NCI-H69 (cell line): ENCODE measurements around the gene AEBP2.
A peak's percentile ranks its signal among the peaks of the same experiment; 100 is the strongest.
"Not testable (repeated sequence)": the region's sequence is repeated elsewhere in the genome, so short reads cannot be mapped to it uniquely, and the experiment has no call there.

Experiments
- DNase-seq: peaks from one replicate; lab custom pipeline; 2025; lab: John Stamatoyannopoulos, UW

Gene AEBP2

DNA sequence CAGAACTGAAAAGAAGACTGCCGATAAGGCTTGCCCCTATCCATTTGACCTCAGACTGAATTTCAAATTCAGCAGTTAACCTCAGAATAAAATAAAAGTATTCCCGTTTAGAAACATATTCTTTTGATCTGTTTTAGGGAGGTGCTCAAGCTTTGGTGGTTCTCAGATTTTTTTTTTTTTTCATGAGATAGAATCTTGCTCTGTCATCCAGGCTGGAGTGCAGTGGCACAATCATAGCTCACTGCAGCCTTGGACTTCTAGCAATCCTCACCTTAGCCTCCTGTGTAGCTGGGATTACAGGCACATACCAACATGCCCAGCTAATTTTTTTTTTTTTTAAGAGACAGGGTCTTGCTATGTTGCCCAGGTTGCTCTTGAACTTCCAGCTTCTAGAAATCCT, 15.5 kb downstream of the AEBP2 start:
- DNase-seq: no peak

DNA sequence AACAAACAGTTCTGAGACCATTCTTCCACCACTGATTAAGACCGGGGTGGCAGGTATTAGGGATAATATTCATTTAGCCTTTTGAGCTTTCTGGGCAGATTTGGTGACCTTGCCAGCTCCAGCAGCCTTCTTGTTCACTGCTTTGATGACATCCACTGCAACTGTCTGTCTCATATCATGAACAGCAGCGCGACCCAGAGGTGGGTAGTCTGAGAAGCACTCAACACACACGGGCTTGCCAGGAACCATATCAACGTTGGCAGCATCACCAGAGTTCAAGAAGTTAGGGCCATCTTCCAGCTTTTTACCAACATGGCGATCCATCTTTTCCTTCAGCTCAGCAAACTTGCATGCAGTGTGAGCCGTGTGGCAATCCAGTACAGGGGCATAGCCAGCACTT, 16.9 kb downstream of the AEBP2 start:
- DNase-seq: no peak

DNA sequence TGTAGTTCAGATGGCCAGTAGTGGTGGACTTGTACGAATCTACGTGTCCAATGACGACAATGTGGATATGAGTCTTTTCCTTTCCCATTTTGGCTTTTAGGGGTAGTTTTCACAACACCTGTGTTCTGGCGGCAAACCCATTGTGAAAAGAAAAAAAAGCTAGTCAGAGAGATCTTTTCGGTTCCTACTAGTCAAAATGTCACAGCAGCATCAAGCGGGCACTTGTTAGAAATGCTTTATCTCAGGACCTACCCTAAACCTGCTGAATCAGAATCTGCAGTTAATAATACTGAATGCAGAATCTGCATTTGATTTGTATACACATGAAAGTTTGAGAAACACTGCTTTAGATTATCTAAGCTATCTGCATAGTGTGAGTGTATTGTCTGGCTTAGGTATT, 18.3 kb downstream of the AEBP2 start:
- DNase-seq: no peak

DNA sequence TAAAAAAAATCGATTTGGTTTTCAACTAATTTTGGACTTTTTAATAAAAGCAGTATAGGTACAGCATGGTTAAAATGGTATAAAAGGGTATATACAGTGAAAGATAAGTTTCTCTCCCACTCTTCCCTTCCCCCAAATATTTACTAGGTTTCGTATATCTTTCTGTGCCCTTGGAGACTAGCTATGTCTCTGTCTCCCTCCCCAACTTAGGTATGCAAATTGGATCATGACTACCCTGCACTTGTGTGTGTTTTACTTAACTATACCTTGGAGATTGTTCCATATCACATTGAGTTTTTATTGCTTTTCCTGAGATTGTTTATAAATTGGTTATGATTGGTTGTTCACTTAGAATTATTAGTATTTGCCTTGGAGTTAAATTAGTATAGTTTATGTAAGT, 19.4 kb downstream of the AEBP2 start:
- no peak for DNase-seq

DNA sequence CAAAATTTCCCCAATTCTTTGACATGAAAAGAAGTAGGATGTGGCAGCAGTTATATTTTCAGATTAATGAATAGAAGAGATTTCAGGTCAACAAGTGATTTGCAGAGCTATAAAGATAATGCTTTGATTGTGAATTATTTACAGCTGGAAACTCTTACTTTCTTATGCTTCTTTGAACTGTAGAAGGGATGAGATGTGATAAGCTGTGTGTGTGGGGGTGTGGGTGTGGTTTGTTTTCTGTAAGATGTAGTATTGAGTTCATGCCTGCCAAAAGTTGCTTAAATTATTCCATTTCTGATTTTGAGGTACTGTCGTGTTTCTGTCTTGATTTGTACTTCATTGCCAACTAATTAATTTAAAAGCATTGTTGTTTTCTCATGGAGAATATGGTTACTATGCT, 22.7 kb downstream of the AEBP2 start:
- no peak for DNase-seq

DNA sequence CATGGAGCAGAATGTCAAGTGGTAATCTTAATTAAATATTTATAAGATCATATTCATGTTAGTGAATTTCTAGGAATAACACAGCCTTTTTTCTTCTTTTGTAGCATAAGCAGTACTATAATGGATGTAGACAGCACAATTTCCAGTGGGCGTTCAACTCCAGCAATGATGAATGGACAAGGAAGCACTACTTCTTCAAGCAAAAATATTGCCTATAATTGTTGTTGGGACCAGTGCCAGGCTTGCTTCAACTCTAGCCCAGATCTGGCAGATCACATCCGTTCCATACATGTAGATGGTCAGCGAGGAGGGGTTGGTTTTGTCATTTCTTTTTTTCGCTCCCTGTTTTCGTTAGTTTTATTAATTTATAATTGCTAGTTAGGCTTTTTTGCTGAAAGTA, 23.1 kb downstream of the AEBP2 start:
- peak; percentile 45 for DNase-seq

DNA sequence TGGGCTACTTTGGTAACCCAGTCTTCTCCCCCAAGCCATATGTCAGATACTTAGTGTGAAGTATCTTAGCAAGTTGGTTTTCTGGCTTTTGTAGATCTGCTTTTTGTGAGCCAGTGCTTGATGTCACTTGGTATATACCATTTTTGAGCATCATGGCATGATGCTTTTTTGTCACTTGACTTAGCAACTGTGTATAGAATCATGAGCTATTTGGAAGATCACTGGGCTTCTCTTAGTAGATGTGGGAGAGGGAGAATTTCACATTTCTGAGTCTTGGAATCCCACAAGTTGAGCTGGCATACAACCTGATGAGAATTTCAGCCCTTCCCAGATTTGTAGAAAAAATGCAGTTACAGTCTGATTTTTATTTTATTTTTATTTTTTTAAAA, 24.9 kb downstream of the AEBP2 start:
- no peak for DNase-seq

DNA sequence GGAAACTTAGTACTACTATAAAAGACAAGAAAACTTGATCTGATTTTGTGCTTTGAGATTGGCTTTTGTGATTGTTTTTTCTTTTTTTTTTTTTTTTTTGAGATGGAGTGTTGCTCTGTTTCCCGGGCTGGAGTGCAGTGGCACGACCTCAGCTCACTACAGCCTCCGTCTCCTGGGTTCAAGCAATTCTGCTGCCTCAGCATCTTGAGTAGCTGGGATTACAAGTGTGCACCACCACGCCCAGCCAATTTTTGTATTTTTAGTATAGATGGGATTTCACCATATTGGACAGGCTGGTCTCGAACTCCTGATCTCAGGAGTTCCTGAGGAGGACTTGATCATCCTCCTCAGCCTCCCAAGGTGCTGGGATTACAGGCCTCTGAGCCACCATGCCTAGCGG, 26.4 kb downstream of the AEBP2 start:
- no peak for DNase-seq

DNA sequence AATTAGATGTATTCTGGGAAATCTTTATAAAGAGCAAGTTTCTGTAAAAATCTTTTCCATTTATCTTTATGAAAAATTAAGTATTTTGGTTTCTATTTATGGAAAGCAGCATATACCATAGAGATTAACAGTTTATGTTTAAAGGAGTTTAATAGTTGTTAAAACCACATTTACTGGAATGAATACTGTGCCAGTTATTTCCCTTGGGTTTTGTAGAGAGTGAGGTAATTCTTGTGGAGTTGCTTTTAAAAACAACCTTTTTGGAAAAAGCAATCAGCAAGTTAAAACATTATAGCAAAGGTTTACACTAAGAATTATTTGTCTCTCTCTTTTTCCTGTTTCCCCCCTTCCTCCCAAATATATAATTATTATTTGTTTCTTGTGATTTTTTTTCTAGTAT, 34.9 kb downstream of the AEBP2 start:
- DNase-seq: no peak

DNA sequence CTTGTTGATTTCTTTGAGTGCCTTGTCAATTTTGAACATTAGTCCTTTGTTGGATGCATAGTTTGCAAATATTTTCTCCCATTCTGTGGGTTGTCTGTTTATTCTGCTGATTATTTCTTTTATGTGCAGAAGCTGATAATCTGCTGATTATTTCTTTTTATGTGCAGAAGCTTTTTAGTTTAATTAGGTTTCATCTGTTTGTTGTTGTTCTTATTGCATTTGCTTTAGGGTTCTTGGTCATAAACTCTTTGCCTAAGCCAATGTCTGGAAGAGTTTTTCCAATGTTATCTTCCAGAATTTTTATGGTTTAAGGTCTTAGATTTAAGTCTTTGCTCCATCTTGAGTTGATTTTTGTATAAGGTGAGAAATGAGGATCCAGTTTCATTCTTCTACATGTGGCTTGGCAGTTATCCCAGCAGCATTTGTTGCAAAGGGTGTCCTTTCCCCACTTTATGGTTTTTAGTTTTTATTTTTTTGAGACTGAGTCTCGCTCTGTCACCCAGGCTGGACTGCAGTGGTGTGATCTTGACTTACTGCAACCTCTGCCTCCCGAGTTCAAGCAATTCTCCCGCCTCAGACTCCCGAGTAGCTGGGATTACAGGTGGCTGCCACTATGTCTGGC, 36.7 kb downstream of the AEBP2 start:
- not testable (repeated sequence) for DNase-seq

DNA sequence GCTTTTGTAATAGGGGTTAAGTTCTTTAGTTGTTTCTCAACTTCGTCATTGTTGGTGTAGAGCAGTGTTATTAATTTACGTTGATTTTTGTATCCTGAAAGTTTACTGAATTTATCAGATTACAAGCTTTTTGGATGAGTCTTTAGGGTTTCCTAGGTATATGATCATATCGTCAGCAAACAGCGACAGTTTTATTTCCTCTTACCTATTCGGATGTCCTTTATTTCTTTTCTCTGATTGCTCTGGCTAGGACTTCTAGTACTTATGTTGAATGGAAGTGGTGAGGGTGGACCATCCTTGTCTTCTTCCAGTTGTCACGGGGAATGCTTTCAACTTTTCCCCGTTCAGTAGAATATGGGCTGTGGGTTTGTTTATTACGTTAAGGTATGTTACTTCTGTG, 37.8 kb downstream of the AEBP2 start:
- DNase-seq: no peak

DNA sequence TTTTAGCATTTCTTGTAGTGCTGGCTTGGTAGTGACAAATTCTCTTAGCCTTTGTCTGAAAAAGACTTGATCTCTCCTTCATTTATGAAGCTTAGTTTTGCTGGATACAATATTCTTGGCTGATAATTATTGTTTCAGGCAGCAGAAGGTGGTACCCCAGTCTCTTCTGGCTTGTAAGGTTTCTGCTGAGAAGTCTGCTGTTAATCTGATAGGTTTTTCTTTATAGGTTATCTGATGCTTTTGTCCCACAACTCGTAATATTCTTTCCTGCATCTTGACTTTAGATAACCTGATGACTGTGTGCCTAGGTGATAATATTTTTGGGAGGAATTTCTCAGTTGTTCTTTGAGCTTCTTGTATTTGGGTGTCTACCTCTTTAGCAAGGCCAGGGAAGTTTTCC, 41.2 kb downstream of the AEBP2 start:
- no peak for DNase-seq

DNA sequence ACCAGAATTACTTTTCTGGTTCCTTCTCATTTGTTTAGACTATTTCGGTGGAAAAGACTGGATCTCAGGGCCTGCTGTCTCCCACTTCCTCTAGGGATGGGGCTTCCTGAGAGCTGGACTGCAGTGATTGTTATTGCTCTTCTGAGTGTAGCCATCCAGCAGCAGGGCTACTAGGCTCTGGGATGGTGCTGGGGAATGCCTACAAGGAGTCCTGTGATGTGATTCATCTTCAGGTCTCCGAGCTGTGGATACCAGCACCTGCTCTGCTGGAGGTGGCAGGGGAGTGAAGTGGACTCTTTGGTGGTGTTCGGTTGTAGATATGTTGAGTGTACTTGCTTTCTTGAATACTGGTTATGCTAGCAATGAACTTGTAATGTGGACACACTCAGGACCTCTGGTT, 42.7 kb downstream of the AEBP2 start:
- DNase-seq: no peak

DNA sequence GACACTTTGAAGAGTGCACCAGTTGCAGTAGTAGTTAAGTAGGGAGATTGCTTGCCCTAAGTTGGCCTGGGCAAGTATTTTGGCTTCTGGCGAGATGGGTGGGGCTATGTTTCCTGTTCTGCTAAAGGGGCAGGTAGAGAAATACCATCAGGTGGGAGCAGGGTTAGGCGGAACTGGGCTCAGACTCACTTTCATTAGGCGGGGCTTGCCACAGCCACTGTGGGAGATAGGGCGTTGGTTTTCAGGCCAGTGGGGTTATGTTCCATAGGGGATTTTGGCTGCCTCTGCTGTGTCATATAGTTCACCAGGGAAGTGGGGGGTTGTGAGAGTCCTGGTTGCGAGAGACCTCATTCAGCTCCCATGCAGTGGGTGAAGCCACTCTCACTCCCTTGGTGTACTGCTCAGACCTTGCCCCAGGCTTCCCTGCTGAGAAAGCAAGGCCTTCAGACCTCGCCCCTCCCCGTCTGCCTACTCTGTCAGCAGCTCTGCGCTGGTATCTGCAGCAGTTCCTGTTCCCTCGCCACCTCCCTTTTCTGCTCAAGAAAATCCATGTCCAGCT, 43.3 kb downstream of the AEBP2 start:
- DNase-seq: no peak

DNA sequence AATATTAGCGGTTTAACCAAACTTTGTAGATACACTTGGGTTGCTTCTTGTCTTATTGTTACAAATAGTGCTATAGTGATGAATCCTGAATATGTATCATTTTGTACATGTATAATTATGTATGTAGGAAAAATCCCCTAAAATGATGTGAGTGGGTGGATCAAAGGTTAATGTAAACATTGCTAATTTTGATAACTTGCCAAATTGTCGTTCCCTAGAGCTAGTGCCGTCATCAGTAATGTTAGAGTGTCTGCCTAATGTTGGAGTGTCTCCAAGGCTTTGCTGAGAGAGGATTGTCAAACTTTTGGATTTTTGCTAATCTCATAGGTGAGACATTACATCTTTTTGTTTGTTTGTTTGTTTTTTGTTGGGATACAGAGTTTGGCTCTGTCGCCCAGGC, 44.4 kb downstream of the AEBP2 start:
- peak; percentile 25 for DNase-seq

DNA sequence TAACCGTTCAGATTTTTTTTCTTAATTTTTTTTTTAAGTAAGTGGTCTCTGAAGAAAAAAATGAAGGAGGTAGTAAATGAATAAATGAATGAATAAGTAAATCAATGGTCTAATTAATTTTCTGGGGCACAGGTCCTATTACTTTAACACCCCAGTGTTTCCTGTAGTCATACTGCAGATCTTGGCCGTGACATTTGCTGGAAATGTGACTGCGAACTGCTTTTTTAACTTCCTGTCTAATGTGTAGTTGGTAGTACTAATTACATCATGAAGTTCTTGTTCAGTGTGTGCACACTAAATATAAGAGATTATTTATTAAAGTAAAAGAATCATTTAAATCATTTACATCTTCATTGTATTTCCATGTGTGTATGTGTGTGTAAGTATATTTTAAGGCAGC, 45.4 kb downstream of the AEBP2 start:
- no peak for DNase-seq

DNA sequence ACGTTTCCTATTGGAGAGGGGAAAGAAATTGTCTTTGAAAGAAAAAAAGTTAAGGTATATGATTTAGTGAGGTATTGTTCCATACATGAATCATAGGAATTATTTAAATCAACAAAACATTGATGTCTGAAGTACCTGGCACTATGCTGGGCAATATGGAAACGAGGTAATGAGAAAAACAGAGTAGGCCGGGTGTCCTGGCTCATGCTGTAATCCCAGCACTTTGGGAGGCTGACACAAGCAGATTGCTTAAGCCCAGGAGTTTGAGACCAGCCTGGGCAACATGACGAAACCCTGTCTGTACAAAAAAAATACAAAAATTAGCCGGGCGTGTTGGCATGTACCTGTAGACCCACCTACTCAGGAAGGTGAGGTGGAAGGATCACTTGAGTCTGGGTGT, 45.9 kb downstream of the AEBP2 start:
- no peak for DNase-seq

DNA sequence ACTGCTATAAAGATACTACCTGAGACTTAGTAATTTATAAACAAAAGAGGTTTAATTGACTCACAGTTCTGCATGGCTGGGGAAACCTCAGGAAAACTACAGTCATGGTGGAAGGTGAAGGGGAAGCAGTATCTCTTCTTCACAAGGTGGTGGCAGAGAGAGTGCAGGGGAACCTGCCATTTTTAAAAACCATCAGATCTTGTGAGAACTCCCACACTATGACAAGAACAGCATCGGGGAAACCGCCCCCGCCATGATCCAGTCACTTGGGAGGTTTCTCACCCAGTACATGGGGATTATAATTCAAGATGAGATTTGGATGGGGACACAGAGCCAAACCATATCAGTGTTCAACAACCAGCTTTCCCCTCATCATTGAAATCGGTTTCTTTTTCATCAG, 49.9 kb downstream of the AEBP2 start:
- DNase-seq: no peak

DNA sequence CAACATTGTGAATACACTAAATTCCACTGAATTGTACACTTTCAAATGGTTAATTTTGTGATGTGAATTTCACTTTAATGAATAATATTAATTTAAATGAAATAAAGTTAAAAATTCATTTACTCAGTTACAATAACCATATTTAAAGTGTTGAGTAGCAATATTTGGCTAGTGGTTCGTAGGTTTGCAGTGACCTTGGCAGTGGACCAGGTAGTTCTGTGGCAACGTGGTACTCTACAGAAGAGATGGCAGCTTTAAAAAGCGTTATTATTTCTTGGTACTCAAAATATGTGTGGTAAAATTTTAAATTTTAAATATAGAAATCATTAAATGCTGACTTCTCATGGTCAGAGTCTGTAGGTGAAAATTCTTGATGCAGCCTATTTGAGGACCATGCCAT, 51.6 kb downstream of the AEBP2 start:
- no peak for DNase-seq

DNA sequence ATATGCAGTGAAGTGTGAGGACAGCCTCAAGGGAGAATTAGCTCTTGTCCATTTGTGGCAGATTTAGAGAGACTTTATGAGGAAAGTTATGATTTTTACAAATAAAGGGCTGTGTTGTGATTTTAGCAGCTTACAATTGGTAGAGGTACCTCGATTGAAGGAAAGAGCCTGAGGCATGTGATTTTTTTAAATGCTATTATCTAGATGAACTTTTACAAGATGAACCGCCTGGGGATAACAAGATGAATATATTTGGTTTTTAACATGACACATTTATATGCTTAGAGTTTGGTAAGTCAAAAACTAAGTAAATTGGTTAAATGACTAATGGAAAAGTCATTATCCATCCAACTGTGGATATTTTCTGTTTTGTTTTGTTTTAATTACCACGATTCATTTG, 52.6 kb downstream of the AEBP2 start:
- DNase-seq: no peak

DNA sequence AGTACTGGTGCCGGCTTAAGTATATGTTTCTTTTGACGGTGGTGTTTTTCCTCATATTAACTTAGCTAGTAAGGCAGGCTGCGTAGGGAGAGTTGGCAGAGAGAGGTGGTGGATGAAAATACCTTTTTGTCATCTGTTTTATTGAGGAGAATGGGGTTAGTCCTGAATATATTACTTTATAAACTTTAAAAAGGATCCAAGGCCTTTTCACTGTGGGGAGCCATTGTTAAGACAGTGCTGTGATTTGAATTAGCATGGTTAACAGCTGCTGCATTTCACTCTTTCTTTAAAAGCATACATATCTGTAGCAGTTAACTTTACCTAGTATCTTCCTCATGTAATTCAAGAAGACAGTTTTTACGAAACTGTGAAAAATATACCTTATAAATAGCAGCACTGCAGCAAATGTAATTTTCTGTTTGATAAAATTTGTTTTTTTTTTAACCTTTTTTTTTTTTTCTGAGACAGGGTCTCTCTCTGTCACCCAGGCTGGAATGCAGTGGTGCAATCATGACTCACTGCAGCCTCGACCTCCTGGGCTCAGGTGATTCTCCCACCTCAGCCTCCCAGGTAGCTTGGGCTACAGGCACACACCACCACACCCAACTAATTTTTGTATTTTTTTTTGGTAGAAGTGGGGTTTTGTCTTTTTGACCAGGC, 57.1 kb downstream of the AEBP2 start:
- no peak for DNase-seq

DNA sequence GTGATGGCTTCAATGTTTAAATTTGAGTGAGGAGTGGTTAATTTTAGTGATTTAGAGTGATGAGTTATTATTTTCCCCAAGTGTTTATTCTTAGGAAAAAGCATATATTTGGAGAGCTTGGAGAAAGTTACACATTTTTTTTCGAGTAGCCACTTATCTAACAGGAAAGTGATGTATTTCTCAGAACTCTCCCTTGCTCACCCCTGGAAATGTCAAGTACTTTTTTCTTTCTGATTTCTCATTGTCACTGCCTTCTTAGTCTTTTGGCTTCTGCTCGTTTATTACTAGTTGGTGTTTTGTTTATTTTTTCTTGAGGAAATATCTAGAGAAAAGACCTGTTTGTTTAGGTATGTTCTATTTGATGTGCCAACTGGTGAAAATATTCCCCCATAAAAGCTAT, 58.8 kb downstream of the AEBP2 start:
- no peak for DNase-seq

DNA sequence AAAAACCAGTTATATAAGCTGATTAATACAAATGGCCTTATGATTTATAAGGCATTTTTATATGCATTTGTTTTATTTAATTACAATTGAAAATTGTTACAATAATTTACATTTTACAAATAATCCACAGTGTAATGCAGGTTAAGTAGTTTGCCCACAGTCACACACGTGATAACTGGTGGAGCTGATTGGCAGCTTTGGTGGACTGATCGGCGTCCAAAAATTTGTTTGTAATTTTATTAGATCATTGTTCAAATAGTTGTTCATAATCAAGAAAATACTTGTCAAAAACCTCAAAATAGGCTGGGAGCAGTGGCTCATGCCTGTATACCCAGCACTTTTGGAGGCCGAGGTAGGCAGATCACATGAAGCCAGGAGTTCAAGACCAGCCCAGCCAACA, 59.7 kb downstream of the AEBP2 start:
- DNase-seq: no peak

DNA sequence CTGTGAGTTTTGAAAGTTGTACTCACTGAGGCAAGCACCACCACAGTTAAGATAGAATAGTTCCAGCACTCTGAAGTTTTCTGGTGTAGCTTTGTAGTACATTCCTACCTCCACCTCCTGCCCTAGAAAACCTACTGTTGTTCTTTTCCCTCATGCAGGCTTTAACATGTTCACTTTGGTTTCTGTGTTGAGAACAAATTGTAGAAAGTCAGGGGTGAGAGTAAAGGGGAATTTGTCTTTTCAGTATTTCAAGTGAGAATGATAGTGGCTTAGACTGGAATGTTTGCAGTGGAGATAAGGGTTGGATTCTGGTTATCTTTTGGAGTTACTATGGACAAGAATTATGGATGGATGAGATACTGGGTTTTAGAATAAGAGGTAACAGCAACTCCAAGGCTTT, 67.2 kb downstream of the AEBP2 start:
- DNase-seq: no peak
